ENCODE data around the gene OSCP1.

DNA sequence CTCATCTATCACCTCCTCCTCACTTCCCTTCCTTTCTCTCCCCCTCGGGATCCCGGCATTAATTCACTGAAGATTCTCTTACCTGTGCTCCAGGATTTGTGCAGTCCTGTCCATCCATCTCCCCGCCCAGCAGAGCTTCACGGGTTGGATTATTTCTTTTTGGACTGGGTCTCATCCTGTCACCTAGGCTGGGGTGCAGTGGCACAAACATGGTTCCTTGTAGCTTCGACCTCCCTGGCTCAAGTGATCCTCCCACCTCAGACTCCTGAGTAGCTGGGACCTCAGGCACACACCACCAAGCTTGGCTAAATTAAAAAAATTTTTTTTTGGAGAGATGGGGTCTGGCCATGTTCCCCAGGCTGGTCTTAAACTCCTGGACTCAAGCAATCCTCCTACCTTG lies 44.7 kb upstream of the OSCP1 start:
- TF ChIP-seq CTCF (conservative IDR thresholded peaks at IDR 0.05) (no peak), ZFX (IDR thresholded peaks at IDR 0.05) (no peak)
